HepG2 (cell line): Measurements from ENCODE around the gene GRIP2. TPM values are rescaled to one million over a fixed set of nuclear protein-coding genes. Genes with fewer than 3 reads are reported as not detected.

Source experiments
- ATAC-seq: fragments of 200-7000 bp; cut with Tn5 transposase; 3 replicates; pipeline ENCODE4 v1.9.1; 2020; ENCODE audit warnings: mild to moderate bottlenecking, moderate library complexity
- BruUV-seq: library from RNA; stranded (reverse); fragments of 400-500 nt; replicated peaks from 2 replicates; lab custom pipeline; 2021; lab: Mats Ljungman, UMichigan
- CTCF ChIA-PET: fragments of 300-600 bp; formaldehyde crosslinking; extraction: SDS; loops from one replicate; lab custom pipeline; 2021; ENCODE audit warnings: low total read pairs, inconsistent platforms, low intra/inter-chr PET ratio; lab: Yijun Ruan, JAX
- POLR2A ChIA-PET: fragments of 350-600 bp; sonication (Branson Sonifier 250); formaldehyde crosslinking; loops from one replicate; lab custom pipeline; 2020; ENCODE audit warnings: antibody characterized with exemption, inconsistent platforms; lab: Yijun Ruan, JAX
- DNase-seq: peaks from one replicate; pipeline ENCODE4 v3.0.0-alpha.2; 2015; ENCODE audit warnings: low spot score
- FAIRE-seq: peaks from 3 replicates; lab custom pipeline; 2011; peaks lifted over from hg19 to GRCh38; lab: Jason Lieb, UNC
- H2AFZ ChIP-seq: one replicate; pipeline ENCODE4 v1.6.1; 2011; ENCODE audit warnings: low read length, inconsistent platforms
- H3K27ac ChIP-seq: fragments of 300-600 bp; 3 replicates; pipeline ENCODE4 v1.8.0; 2011; ENCODE audit warnings: mixed run types, mild to moderate bottlenecking, mixed read lengths, low read length, inconsistent platforms; ENCODE audit not compliant: insufficient read depth; ENCODE audit errors: extremely low read length
- H3K27me3 ChIP-seq, 2 experiments: fragments of 200-600 bp in 1 of 2; 2 replicates in 1 of 2; 3 replicates in 1 of 2; pipeline versions ENCODE4 v1.6.0 to v1.8.0; 2011; ENCODE audit warnings: low read length in 2 of 2, mild to moderate bottlenecking in 2 of 2, moderate library complexity in 2 of 2, inconsistent platforms in 1 of 2; ENCODE audit not compliant: insufficient read depth in 2 of 2, control insufficient read depth in 1 of 2
- H3K36me3 ChIP-seq, 2 experiments: fragments of 200-600 bp in 1 of 2; replicated peaks in 1 of 2; 2 replicates in 1 of 2; 3 replicates in 1 of 2; pipeline versions ENCODE4 v1.5.1 to v1.8.0; 2011; ENCODE audit warnings: low read length in 2 of 2, inconsistent platforms in 1 of 2; ENCODE audit not compliant: insufficient read depth in 2 of 2, control insufficient read depth in 1 of 2
- H3K4me1 ChIP-seq: 2 replicates; pipeline ENCODE4 v1.5.1; 2012; ENCODE audit warnings: low read length, inconsistent platforms; ENCODE audit not compliant: insufficient read depth
- H3K4me2 ChIP-seq: 2 replicates; pipeline ENCODE4 v1.6.0; 2011; ENCODE audit warnings: low read depth, low read length, inconsistent platforms
- H3K4me3 ChIP-seq, 3 experiments: fragments of 200-600 bp in 1 of 3; sonication (generic), shearing (Covaris generic) in 1 of 3; replicated peaks in 1 of 3; 2 replicates each; pipeline ENCODE4 v1.5.1; 2011 to 2016; ENCODE audit warnings: low read length in 3 of 3, inconsistent platforms in 2 of 3, low read depth in 2 of 3, mild to moderate bottlenecking in 2 of 3, control low read depth in 1 of 3, mixed read lengths in 1 of 3; ENCODE audit not compliant: insufficient read depth in 1 of 3
- H3K79me2 ChIP-seq: one replicate; pipeline ENCODE4 v1.6.1; 2011; ENCODE audit warnings: low read length, inconsistent platforms; ENCODE audit not compliant: insufficient read depth
- H3K9ac ChIP-seq: 2 replicates; pipeline ENCODE4 v1.6.0; 2011; ENCODE audit warnings: mild to moderate bottlenecking, low read depth, low read length, inconsistent platforms; ENCODE audit not compliant: insufficient read depth
- H3K9me3 ChIP-seq: 2 replicates; pipeline ENCODE4 v1.5.1; 2012; ENCODE audit warnings: mild to moderate bottlenecking, low read length
- H4K20me1 ChIP-seq: 2 replicates; pipeline ENCODE4 v1.6.0; 2011; ENCODE audit warnings: inconsistent platforms, mild to moderate bottlenecking, low read length, moderate library complexity; ENCODE audit not compliant: insufficient read depth
- ATM ChIP-seq: fragments of 450-650 bp; IDR thresholded peaks from 2 replicates; pipeline ENCODE4 v1.7.1; 2017; ENCODE audit warnings: mild to moderate bottlenecking, borderline replicate concordance
- CEBPB ChIP-seq: IDR thresholded peaks from 2 replicates; pipeline ENCODE4 v1.6.1; 2011; ENCODE audit warnings: low read depth, low read length, improper control_type of control experiment, borderline replicate concordance
- ESRRA ChIP-seq: sonication (generic); formaldehyde crosslinking; IDR thresholded peaks from 2 replicates; pipeline ENCODE4 v1.5.1; 2020; ENCODE audit warnings: mild to moderate bottlenecking, low read depth, missing genetic modification reagents
- FOXJ3 ChIP-seq: sonication (generic); formaldehyde crosslinking; IDR thresholded peaks from 2 replicates; pipeline ENCODE4 v1.4.0; 2020; ENCODE audit warnings: missing genetic modification reagents, mild to moderate bottlenecking, borderline replicate concordance
- MTF2 ChIP-seq: sonication (generic); formaldehyde crosslinking; IDR thresholded peaks from 2 replicates; pipeline ENCODE4 v1.5.0; 2020; ENCODE audit warnings: missing genetic modification reagents, borderline replicate concordance
- NFKB2 ChIP-seq: sonication (generic); formaldehyde crosslinking; IDR thresholded peaks from 2 replicates; pipeline ENCODE4 v1.4.0; 2020; ENCODE audit warnings: missing genetic modification reagents, borderline replicate concordance
- NFYB ChIP-seq: sonication (generic); formaldehyde crosslinking; IDR thresholded peaks from 2 replicates; pipeline ENCODE4 v1.4.0; 2020; ENCODE audit warnings: missing genetic modification reagents
- SALL1 ChIP-seq: sonication (generic); formaldehyde crosslinking; IDR thresholded peaks from 2 replicates; pipeline ENCODE4 v1.8.0; 2022; ENCODE audit warnings: mild to moderate bottlenecking, missing genetic modification reagents
- SMAD9 ChIP-seq: sonication (generic); formaldehyde crosslinking; IDR thresholded peaks from 2 replicates; pipeline ENCODE4 v1.5.1; 2020; ENCODE audit warnings: mild to moderate bottlenecking, missing genetic modification reagents
- ZBTB3 ChIP-seq: sonication (generic); formaldehyde crosslinking; IDR thresholded peaks from 2 replicates; pipeline ENCODE4 v1.4.0; 2020; ENCODE audit warnings: low read depth, mild to moderate bottlenecking, moderate library complexity, missing genetic modification reagents, borderline replicate concordance
- ZFP91 ChIP-seq: sonication (generic); formaldehyde crosslinking; IDR thresholded peaks from 2 replicates; pipeline ENCODE4 v1.9.0; 2022; ENCODE audit warnings: missing genetic modification reagents, mild to moderate bottlenecking, borderline replicate concordance
- ZNF609 ChIP-seq: sonication (generic); formaldehyde crosslinking; IDR thresholded peaks from 2 replicates; pipeline ENCODE4 v1.4.0; 2020; ENCODE audit warnings: mild to moderate bottlenecking, missing genetic modification reagents, borderline replicate concordance
- ZNF644 ChIP-seq: IDR thresholded peaks from 2 replicates; pipeline ENCODE4 v1.6.1; 2016; ENCODE audit warnings: low read depth
- ZNF678 ChIP-seq: sonication (generic); formaldehyde crosslinking; IDR thresholded peaks from 2 replicates; pipeline ENCODE4 v1.4.0; 2020; ENCODE audit warnings: mild to moderate bottlenecking, missing genetic modification reagents
- ZNF7 ChIP-seq: IDR thresholded peaks from 2 replicates; pipeline ENCODE4 v1.6.1; 2016; ENCODE audit warnings: missing biosample characterization, missing genetic modification reagents
- WGBS: methylation state at CpG from one replicate; pipeline ENCODE4 v1.1.6; 2017; ENCODE audit warnings: low lambda C conversion rate; 5-methylcytosine and 5-hydroxymethylcytosine counted together
- in situ Hi-C: cut with HindIII; loops from 2 replicates; pipeline ENCODE4 v1.10.0; 2017; ENCODE audit warnings: low pct_unique_long_range_greater_than_20kb; ENCODE audit not compliant: extremely low pct_ligation_motif_present
- intact Hi-C: fragments of 100-400 bp; cut with micrococcal nuclease; formaldehyde crosslinking; loops from one replicate; pipeline ENCODE4 v1.10.0; 2022; ENCODE audit not compliant: unreplicated experiment
- polyA plus RNA-seq, 8 experiments: library from polyadenylated mRNA; depleted of rRNA in 3 of 8; stranded (reverse) in 7 of 8; unstranded in 1 of 8; fragments of >200 nt; fragmentation: Illumina TruSeq in 4 of 8; extraction: Trizol in 4 of 8; gene quantifications; 2 replicates each; pipeline versions ENCODE4 v1.2.1 to v1.2.3, GENCODE V29; 2011 to 2016; ENCODE audit warnings: low read depth in 4 of 8, missing spikeins in 1 of 8, mixed read lengths in 1 of 8; ENCODE audit not compliant: insufficient read depth in 1 of 8
- total RNA-seq, 5 experiments: library from RNA; depleted of rRNA; stranded (reverse); fragments of >200 nt; fragmentation: Illumina TruSeq; extraction: Trizol; gene quantifications; 2 replicates each; pipeline ENCODE4 v1.2.3, GENCODE V29; 2016; ENCODE audit warnings: low read depth in 1 of 5

Gene GRIP2
- total and polyA plus RNA-seq, 2 of the 13 experiments (the other 11 are each of a cell fraction or from before 2014, with no cell fraction given), result 0.11 to 0.24 TPM

GRCh38 chr3:14486460-14486859 is 53.7 kb downstream of the GRIP2 start:
- Histone ChIP-seq H3K79me2 (no peaks in the 10 kb centered on the region), H3K4me1 (no peaks in the 10 kb centered on the region), H3K36me3 (peaks cover 11 to 48% of the 10 kb centered on the region in 2 experiments; a peak in 4 of 5 replicates), H3K27me3 (no peaks in the 10 kb centered on the region), H3K4me3 (no peak overlapping the region), H3K9ac (no peak overlapping the region), H3K27ac (no peak overlapping the region), H2AFZ (no peak overlapping the region), H3K4me2 (no peak overlapping the region), H4K20me1 (no peaks in the 10 kb centered on the region), H3K9me3 (no peaks in the 10 kb centered on the region)
- intact Hi-C loops, result no loop called here
- no peak for TF ChIP-seq ATM
- TF ChIP-seq ZNF678 (CRISPR knock-in tag), result no peak
- no peak for TF ChIP-seq ZNF609 (CRISPR knock-in tag)
- TF ChIP-seq ZNF7, result no peak
- TF ChIP-seq NFKB2 (CRISPR knock-in tag), result no peak
- no peak for TF ChIP-seq ZFP91
- TF ChIP-seq CEBPB, result no peak
- no peak for TF ChIP-seq ZBTB3
- TF ChIP-seq FOXJ3 (CRISPR knock-in tag), result no peak
- TF ChIP-seq ZNF644 (CRISPR knock-in tag), result no peak
- TF ChIP-seq ESRRA (CRISPR knock-in tag), result no peak
- no peak for TF ChIP-seq SMAD9 (CRISPR knock-in tag)
- no peak for TF ChIP-seq NFYB (CRISPR knock-in tag)
- TF ChIP-seq MTF2 (CRISPR knock-in tag), result no peak
- TF ChIP-seq SALL1 (CRISPR knock-in tag), result no peak
- CTCF ChIA-PET, result no interaction called here
- WGBS, result 95% methylated on average over 5 of the region's 5 CpGs
- DNase-seq (no peak), FAIRE-seq (no peak), ATAC-seq (no peak)
- in situ Hi-C loops, result no loop called here
- BruUV-seq, result no TSS peak
- POLR2A ChIA-PET, result no interaction called here
